ENCODE results near the gene DNAH2.

Gene DNAH2

GRCh38 chr17:7811251-7811650, 93.7 kb downstream of the DNAH2 start:
- DNase-seq: no peak
- Histone ChIP-seq H3K9me3 (no peaks in the 10 kb centered on the region), H3K4me3 (ENCODE audit: low read depth, low read length) (no peak overlapping the region), H3K27me3 (no peaks in the 10 kb centered on the region), H3K4me1 (no peaks in the 10 kb centered on the region), H3K36me3 (no peaks in the 10 kb centered on the region)
- TF ChIP-seq CTCF (IDR thresholded peaks at IDR 0.05; ENCODE audit: low read depth, low read length): no peak

GRCh38 chr17:7814969-7815368, 97.4 kb downstream of the DNAH2 start:
- no peaks in the 10 kb centered on the region for H3K27me3 ChIP-seq
- H3K4me1 ChIP-seq: no peaks in the 10 kb centered on the region
- no peak for DNase-seq
- H3K9me3 ChIP-seq: no peaks in the 10 kb centered on the region
- H3K36me3 ChIP-seq: no peaks in the 10 kb centered on the region
- no peak overlapping the region for H3K4me3 ChIP-seq (ENCODE audit: low read depth, low read length)
- TF ChIP-seq CTCF (IDR thresholded peaks at IDR 0.05; ENCODE audit: low read depth, low read length): no peak

GRCh38 chr17:7816926-7817642, 99.5 kb downstream of the DNAH2 start:
- Histone ChIP-seq H3K36me3 (no peaks in the 10 kb centered on the region), H3K9me3 (no peaks in the 10 kb centered on the region), H3K4me1 (no peaks in the 10 kb centered on the region), H3K4me3 (ENCODE audit: low read depth, low read length) (no peak overlapping the region), H3K27me3 (no peaks in the 10 kb centered on the region)
- no peak for TF ChIP-seq CTCF (IDR thresholded peaks at IDR 0.05; ENCODE audit: low read depth, low read length)
- DNase-seq: no peak

- no peaks in the 10 kb centered on the region for H3K27me3 ChIP-seq
These were observed 100.1 kb downstream of the DNAH2 start for GRCh38 chr17:7817643-7817964.

GRCh38 chr17:7818026-7818425, 100.5 kb downstream of the DNAH2 start:
- no peak for TF ChIP-seq CTCF (IDR thresholded peaks at IDR 0.05; ENCODE audit: low read depth, low read length)
- Histone ChIP-seq H3K4me1 (no peaks in the 10 kb centered on the region), H3K27me3 (no peaks in the 10 kb centered on the region), H3K9me3 (no peaks in the 10 kb centered on the region), H3K36me3 (no peaks in the 10 kb centered on the region), H3K4me3 (ENCODE audit: low read depth, low read length) (no peak overlapping the region)
- no peak for DNase-seq

More at GRCh38 chr17:7817643-7817964, 100.1 kb downstream of the DNAH2 start:
- Histone ChIP-seq H3K4me3 (ENCODE audit: low read depth, low read length) (no peak overlapping the region), H3K4me1 (no peaks in the 10 kb centered on the region), H3K9me3 (no peaks in the 10 kb centered on the region), H3K36me3 (no peaks in the 10 kb centered on the region)
- no peak for TF ChIP-seq CTCF (IDR thresholded peaks at IDR 0.05; ENCODE audit: low read depth, low read length)
- DNase-seq: no peak

GRCh38 chr17:7818746-7819645, 101.5 kb downstream of the DNAH2 start:
- Histone ChIP-seq H3K4me3 (ENCODE audit: low read depth, low read length) (no peak overlapping the region), H3K36me3 (no peaks in the 10 kb centered on the region), H3K4me1 (no peaks in the 10 kb centered on the region), H3K9me3 (no peaks in the 10 kb centered on the region), H3K27me3 (no peaks in the 10 kb centered on the region)
- TF ChIP-seq CTCF (IDR thresholded peaks at IDR 0.05; ENCODE audit: low read depth, low read length): no peak
- no peak for DNase-seq

All from BE2C (cell line).